Activated B cell treated with CpG ODN at 0.5 μM for 24 hours (primary cell): ENCODE results near the gene DGKI. TPM values are rescaled to one million over a fixed set of nuclear protein-coding genes. Genes with fewer than 3 reads are reported as not detected.

Experiments
- ATAC-seq: fragments of 200-7000 bp; cut with Tn5 transposase; one replicate; pipeline ENCODE4 v1.10.0; 2021; ENCODE audit warnings: low read depth, mild to moderate bottlenecking, moderate library complexity
- CTCF ChIA-PET: fragments of 350-600 bp; sonication (Branson Sonifier 250); formaldehyde crosslinking; loops from one replicate; lab custom pipeline; 2021; ENCODE audit warnings: antibody characterized with exemption; lab: Charles Lee
- POLR2A ChIA-PET: fragments of 350-600 bp; sonication (Branson Sonifier 250); formaldehyde crosslinking; loops from one replicate; lab custom pipeline; 2021; ENCODE audit warnings: antibody characterized with exemption; lab: Charles Lee
- DNase-seq: peaks from one replicate; pipeline ENCODE4 v3.0.0; 2022
- H3K27ac Mint-ChIP-seq: one replicate; pipeline ENCODE4 v1.8.0; 2020; ENCODE audit warnings: mixed read lengths
- H3K27me3 Mint-ChIP-seq: one replicate; pipeline ENCODE4 v1.8.0; 2021; ENCODE audit warnings: mixed read lengths
- H3K36me3 Mint-ChIP-seq: one replicate; pipeline ENCODE4 v1.8.0; 2021; ENCODE audit warnings: low read depth, mixed read lengths
- H3K4me1 Mint-ChIP-seq: one replicate; pipeline ENCODE4 v1.8.0; 2021; ENCODE audit warnings: mixed read lengths
- H3K4me3 Mint-ChIP-seq: one replicate; pipeline ENCODE4 v1.8.0; 2020; ENCODE audit warnings: mild to moderate bottlenecking, mixed read lengths
- H3K9me3 Mint-ChIP-seq: one replicate; pipeline ENCODE4 v1.8.0; 2020; ENCODE audit warnings: mixed read lengths
- CTCF ChIP-seq: fragments of 200-600 bp; IDR thresholded peaks from one replicate; pipeline ENCODE4 v1.8.0; 2022; ENCODE audit warnings: antibody characterized with exemption, mild to moderate bottlenecking
- intact Hi-C: fragments of 100-400 bp; cut with micrococcal nuclease; formaldehyde crosslinking; loops from one replicate; pipeline ENCODE4 v1.15.1; 2024
- total RNA-seq: library from RNA; stranded (reverse); gene quantifications from 2 replicates; pipeline ENCODE4 v1.2.3, GENCODE V29; 2022

The DGKI gene
- total RNA-seq, 1 donor from 2014 or later, result not detected

DNA sequence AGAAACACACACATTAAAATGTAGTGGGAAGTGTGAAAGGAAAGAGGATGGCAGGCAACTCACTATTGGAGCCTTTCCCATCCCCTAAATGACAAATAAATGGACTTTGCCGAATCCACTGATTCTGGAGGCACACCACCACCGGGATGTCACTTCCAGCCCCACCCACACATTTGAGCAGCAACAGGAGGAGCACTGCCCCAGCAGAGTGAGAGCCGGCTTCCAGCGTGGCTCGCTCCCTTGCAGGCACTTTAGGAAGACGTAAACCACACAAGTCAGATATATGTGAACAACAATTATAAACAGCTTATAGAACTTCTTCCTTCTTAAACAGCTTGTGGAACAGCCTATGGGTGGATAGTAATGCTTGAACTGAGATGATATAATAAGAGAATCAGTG is 191.0 kb downstream of the DGKI start:
- no peak overlapping the region for H3K4me3 Mint-ChIP-seq
- H3K9me3 Mint-ChIP-seq, result no peaks in the 10 kb centered on the region
- H3K27me3 Mint-ChIP-seq, result no peaks in the 10 kb centered on the region
- H3K4me1 Mint-ChIP-seq, result no peaks in the 10 kb centered on the region
- H3K27ac Mint-ChIP-seq, result no peak overlapping the region
- TF ChIP-seq CTCF, result no peak
- ChIA-PET CTCF (interaction anchor here (0.8 to 2.0 kb wide), 9 partner anchors 11 to 1084 kb away, joined by 3 to 11 read pairs (median 4); no protein-coding TSS in a partner anchor), POLR2A (no interaction called here)
- ATAC-seq (no peak), DNase-seq (no peak)
- intact Hi-C loops, result loop anchor here (1.0 kb wide), 2 partner anchors 243 to 247 kb away; no protein-coding TSS in a partner anchor
- H3K36me3 Mint-ChIP-seq, result no peaks in the 10 kb centered on the region

GRCh38 chr7:137652721-137653120 is 194.1 kb downstream of the DGKI start:
- H3K4me1 Mint-ChIP-seq, result no peaks in the 10 kb centered on the region
- ChIA-PET CTCF (no interaction called here), POLR2A (no interaction called here)
- no peak overlapping the region for H3K4me3 Mint-ChIP-seq
- TF ChIP-seq CTCF, result no peak
- intact Hi-C loops, result loop anchor here (5.0 kb wide), 1 partner anchor 860 kb away; no protein-coding TSS in a partner anchor
- H3K27ac Mint-ChIP-seq, result no peak overlapping the region
- ATAC-seq (no peak), DNase-seq (no peak)
- no peaks in the 10 kb centered on the region for H3K9me3 Mint-ChIP-seq
- no peaks in the 10 kb centered on the region for H3K36me3 Mint-ChIP-seq
- H3K27me3 Mint-ChIP-seq, result no peaks in the 10 kb centered on the region

DNA sequence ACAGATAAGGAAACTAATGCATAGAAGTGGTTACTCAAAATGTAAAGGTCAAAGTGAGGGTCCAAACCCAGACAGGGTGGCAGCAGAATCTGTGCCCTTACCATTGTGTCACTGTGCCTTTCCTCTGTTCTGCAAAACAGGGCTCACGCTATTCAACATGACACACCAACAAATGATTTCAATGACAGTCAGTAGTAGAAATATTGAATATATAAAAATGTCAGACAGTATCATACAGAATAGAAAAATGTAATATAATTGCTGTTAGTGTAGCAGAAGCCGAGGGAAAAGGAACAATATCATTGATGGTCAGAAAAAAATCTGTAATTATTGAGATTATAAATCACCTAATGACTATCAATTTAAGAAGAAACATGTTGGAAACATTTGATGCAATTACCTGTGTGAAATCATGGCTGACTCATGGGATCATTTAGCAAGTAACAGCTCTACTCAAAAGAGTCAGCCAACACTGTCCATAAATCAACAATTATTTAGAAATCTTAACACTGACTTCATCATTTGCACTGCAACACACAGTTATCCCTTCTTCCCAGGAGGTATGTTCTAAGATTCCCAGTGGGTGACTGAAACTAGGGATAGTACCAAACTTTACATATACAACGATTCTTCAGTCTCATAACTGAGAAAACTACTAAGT is 198.7 kb downstream of the DGKI start:
- CTCF ChIA-PET, result no interaction called here
- ATAC-seq (no peak), DNase-seq (no peak)
- Mint-ChIP-seq H3K4me3 (no peak overlapping the region), H3K27ac (no peak overlapping the region), H3K4me1 (no peaks in the 10 kb centered on the region), H3K9me3 (no peaks in the 10 kb centered on the region), H3K36me3 (no peaks in the 10 kb centered on the region), H3K27me3 (peaks cover 4% of the 10 kb centered on the region)
- intact Hi-C loops, result no loop called here
- POLR2A ChIA-PET, result no interaction called here
- no peak for TF ChIP-seq CTCF

GRCh38 chr7:137642472-137642871 is 204.3 kb downstream of the DGKI start:
- Mint-ChIP-seq H3K36me3 (no peaks in the 10 kb centered on the region), H3K4me1 (no peaks in the 10 kb centered on the region), H3K27me3 (peaks cover 4% of the 10 kb centered on the region), H3K4me3 (no peak overlapping the region), H3K9me3 (no peaks in the 10 kb centered on the region), H3K27ac (no peak overlapping the region)
- intact Hi-C loops, result no loop called here
- DNase-seq (no peak), ATAC-seq (no peak)
- CTCF ChIA-PET, result no interaction called here
- TF ChIP-seq CTCF, result no peak
- POLR2A ChIA-PET, result no interaction called here

- ChIA-PET CTCF (no interaction called here), POLR2A (no interaction called here)
- no peak overlapping the region for H3K27ac Mint-ChIP-seq
- peaks cover 4% of the 10 kb centered on the region for H3K27me3 Mint-ChIP-seq
- ATAC-seq (no peak), DNase-seq (no peak)
- H3K4me1 Mint-ChIP-seq, result no peaks in the 10 kb centered on the region
- no peaks in the 10 kb centered on the region for H3K9me3 Mint-ChIP-seq
- H3K36me3 Mint-ChIP-seq, result no peaks in the 10 kb centered on the region
- no peak for TF ChIP-seq CTCF
- intact Hi-C loops, result no loop called here
- H3K4me3 Mint-ChIP-seq, result no peak overlapping the region
Observed at GRCh38 chr7:137642031-137642430, 204.7 kb downstream of the DGKI start.
